Measurements from ENCODE around the gene CLSTN3. TPM values are rescaled to one million over a fixed set of nuclear protein-coding genes. Genes with fewer than 3 reads are reported as not detected.

Gene CLSTN3
- total and polyA plus RNA-seq, 2 of the 13 experiments (the other 11 are each of a cell fraction or from before 2014, with no cell fraction given) = 26.2 to 94.1 TPM

DNA sequence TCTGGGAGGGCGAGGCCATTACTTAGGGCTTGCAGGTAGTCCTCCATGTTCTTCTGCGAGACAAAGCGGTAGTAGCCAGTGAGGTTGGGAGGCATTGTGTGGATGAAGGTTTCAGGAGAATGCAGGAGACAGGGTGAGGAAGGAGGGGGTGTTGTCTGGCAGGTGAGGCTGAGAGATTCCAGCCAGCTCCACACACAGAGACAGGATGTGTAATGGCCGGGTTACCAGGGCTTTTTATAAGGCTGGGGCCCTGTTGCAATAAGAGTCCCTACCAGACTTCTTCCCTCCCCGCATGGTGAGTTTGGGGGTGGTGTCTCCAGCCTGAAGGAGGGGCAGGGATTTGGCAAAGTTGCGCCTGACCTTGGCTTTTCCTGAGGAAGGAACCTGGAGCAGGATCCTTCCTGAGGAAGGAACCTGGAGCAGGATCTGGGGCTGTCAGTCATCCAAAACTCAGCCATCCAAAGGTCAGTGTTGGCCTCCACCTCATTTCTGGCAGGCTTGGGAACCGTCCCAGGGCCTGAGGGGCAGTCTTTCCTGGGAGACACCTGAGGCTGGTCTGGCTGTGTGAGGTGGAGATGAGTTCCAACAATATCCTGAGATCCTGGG, 1.4 kb upstream of the CLSTN3 start, which contains the start of gene RBP5 (continued):
- TF ChIP-seq THAP8 (CRISPR knock-in tag; IDR thresholded peaks at IDR 0.05; ENCODE audit: borderline replicate concordance) (0 out of 2 replicates have a peak, but pooled peaks have one; percentile 36), ZNF773 (CRISPR knock-in tag; IDR thresholded peaks at IDR 0.05; ENCODE audit: borderline replicate concordance) (no peak), KMT2B (CRISPR knock-in tag; IDR thresholded peaks at IDR 0.05) (0 out of 2 replicates have a peak, but pooled peaks have one; percentile 7), FOXJ3 (CRISPR knock-in tag; IDR thresholded peaks at IDR 0.05; ENCODE audit: borderline replicate concordance) (no peak), HOXA7 (CRISPR knock-in tag; IDR thresholded peaks at IDR 0.05) (no peak), CHCHD3 (CRISPR knock-in tag; IDR thresholded peaks at IDR 0.05) (0 out of 2 replicates have a peak, but pooled peaks have one; percentile 27), POLR2A (IDR thresholded peaks at IDR 0.05; ENCODE audit: insufficient read depth in 1 of 2, low read depth in 2 of 2, low read length in 2 of 2) (peak in 1 of 2 experiments; percentile 58; a peak in 3 of 4 replicates), FOXC1 (CRISPR knock-in tag; IDR thresholded peaks at IDR 0.05; ENCODE audit: borderline replicate concordance) (no peak), MBNL3 (CRISPR knock-in tag; conservative IDR thresholded peaks at IDR 0.05) (no peak)
- TF ChIP-seq, protein P1, sequence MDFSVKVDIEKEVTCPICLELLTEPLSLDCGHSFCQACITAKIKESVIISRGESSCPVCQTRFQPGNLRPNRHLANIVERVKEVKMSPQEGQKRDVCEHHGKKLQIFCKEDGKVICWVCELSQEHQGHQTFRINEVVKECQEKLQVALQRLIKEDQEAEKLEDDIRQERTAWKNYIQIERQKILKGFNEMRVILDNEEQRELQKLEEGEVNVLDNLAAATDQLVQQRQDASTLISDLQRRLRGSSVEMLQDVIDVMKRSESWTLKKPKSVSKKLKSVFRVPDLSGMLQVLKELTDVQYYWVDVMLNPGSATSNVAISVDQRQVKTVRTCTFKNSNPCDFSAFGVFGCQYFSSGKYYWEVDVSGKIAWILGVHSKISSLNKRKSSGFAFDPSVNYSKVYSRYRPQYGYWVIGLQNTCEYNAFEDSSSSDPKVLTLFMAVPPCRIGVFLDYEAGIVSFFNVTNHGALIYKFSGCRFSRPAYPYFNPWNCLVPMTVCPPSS (IDR thresholded peaks at IDR 0.05) = no peak

GRCh38 chr12:7129287-7129871, 792 bp upstream of the CLSTN3 start:
- H3K9me3 ChIP-seq (ENCODE audit: low read length) = no peaks in the 10 kb centered on the region
- no peak for FAIRE-seq
- peaks cover 68% of the 10 kb centered on the region for H3K4me1 ChIP-seq (ENCODE audit: insufficient read depth, low read length)
- peaks cover 12% of the 10 kb centered on the region for H4K20me1 ChIP-seq (ENCODE audit: insufficient read depth, low read length)
- peaks cover 5 to 14% of the 10 kb centered on the region in 2 experiments; a peak in 3 of 5 replicates for H3K36me3 ChIP-seq (replicated peaks in 1 of 2; ENCODE audit: control insufficient read depth in 1 of 2, insufficient read depth in 2 of 2, low read length in 2 of 2)
- intact Hi-C loops (cut with micrococcal nuclease; ENCODE audit: unreplicated experiment) (no loop called here), in situ Hi-C loops (cut with HindIII; ENCODE audit: extremely low pct_ligation_motif_present, low pct_unique_long_range_greater_than_20kb) (no loop called here)
- H3K9ac ChIP-seq (ENCODE audit: insufficient read depth, low read depth, low read length) = peak overlapping the region; percentile 74
- ATAC-seq = no peak; the same call in 2 of the 3 replicates
- peak overlapping the region; percentile 92 for H3K27ac ChIP-seq (ENCODE audit: extremely low read length, insufficient read depth, low read length)
- H3K27me3 ChIP-seq (ENCODE audit: control insufficient read depth in 1 of 2, insufficient read depth in 2 of 2, low read length in 2 of 2) = no peaks in the 10 kb centered on the region; a peak in 1 of 5 replicates
- POLR2A ChIA-PET = interaction anchor here (0.8 to 3.5 kb wide), 7 partner anchors 15 to 186 kb away, joined by 3 to 25 read pairs (median 5); partner anchors contain the start of genes C12orf57, C1RL, C1S and RNU7-1
- H3K79me2 ChIP-seq (ENCODE audit: insufficient read depth, low read length) = peaks cover 27% of the 10 kb centered on the region
- H2AFZ ChIP-seq (ENCODE audit: low read length) = no peak overlapping the region
- peak overlapping the region; percentile 76 to 92 (median 88) for H3K4me3 ChIP-seq (replicated peaks in 1 of 3; ENCODE audit: insufficient read depth in 1 of 3, low read depth in 2 of 3, low read length in 3 of 3)
- CTCF ChIA-PET (ENCODE audit: low intra/inter-chr PET ratio, low total read pairs) = no interaction called here
- peak overlapping the region; percentile 95 for H3K4me2 ChIP-seq (ENCODE audit: low read depth, low read length)
- TSS peak; percentile 75 for BruUV-seq (replicated peaks)
- DNase-seq (ENCODE audit: low spot score) = no peak
- WGBS (ENCODE audit: low lambda C conversion rate) = 2% methylated on average over 16 of the region's 19 CpGs
- TF ChIP-seq ZMYM4 (CRISPR knock-in tag; IDR thresholded peaks at IDR 0.05) (peak; percentile 33; the same call in 1 of the 2 replicates), ZNF746 (CRISPR knock-in tag; IDR thresholded peaks at IDR 0.05) (peak; percentile 21; the same call in 1 of the 2 replicates), ERF (CRISPR knock-in tag; IDR thresholded peaks at IDR 0.05) (0 out of 2 replicates have a peak, but pooled peaks have one; percentile 34), RBFOX2 (IDR thresholded peaks at IDR 0.05; ENCODE audit: low read depth, low read length) (0 out of 2 replicates have a peak, but pooled peaks have one; percentile 13)
- TF ChIP-seq, protein P2, sequence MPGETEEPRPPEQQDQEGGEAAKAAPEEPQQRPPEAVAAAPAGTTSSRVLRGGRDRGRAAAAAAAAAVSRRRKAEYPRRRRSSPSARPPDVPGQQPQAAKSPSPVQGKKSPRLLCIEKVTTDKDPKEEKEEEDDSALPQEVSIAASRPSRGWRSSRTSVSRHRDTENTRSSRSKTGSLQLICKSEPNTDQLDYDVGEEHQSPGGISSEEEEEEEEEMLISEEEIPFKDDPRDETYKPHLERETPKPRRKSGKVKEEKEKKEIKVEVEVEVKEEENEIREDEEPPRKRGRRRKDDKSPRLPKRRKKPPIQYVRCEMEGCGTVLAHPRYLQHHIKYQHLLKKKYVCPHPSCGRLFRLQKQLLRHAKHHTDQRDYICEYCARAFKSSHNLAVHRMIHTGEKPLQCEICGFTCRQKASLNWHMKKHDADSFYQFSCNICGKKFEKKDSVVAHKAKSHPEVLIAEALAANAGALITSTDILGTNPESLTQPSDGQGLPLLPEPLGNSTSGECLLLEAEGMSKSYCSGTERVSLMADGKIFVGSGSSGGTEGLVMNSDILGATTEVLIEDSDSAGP (CRISPR knock-in tag; IDR thresholded peaks at IDR 0.05; ENCODE audit: borderline replicate concordance) = peak; percentile 59; the same call in 1 of the 2 replicates

Measured in HepG2 (cell line).